GM21825 (cell line): ENCODE data around the gene GID4.

Experiments
- ATAC-seq: cut with Tn5 transposase; IDR thresholded peaks from one replicate; pipeline ENCODE4 v1.9.1; 2021; ENCODE audit warnings: mild to moderate bottlenecking, moderate library complexity; ENCODE audit not compliant: unreplicated experiment

The GID4 gene

GRCh38 chr17:18016426-18016825 is 22.8 kb upstream of the GID4 start:
- ATAC-seq = no peak

GRCh38 chr17:18017958-18018357 is 21.2 kb upstream of the GID4 start:
- no peak for ATAC-seq

GRCh38 chr17:18018411-18018921 is 20.7 kb upstream of the GID4 start:
- ATAC-seq = no peak

- no peak for ATAC-seq
Measured at GRCh38 chr17:18019838-18020154, 19.4 kb upstream of the GID4 start.

- no peak for ATAC-seq
Measured at GRCh38 chr17:18020971-18021370, 18.2 kb upstream of the GID4 start.

GRCh38 chr17:18021372-18021771 is 17.8 kb upstream of the GID4 start:
- no peak for ATAC-seq

- ATAC-seq = no peak
Measured at GRCh38 chr17:18025241-18025944, 13.8 kb upstream of the GID4 start.

GRCh38 chr17:18025945-18026776 is 13.0 kb upstream of the GID4 start:
- ATAC-seq = no peak

- ATAC-seq = no peak
Measured at GRCh38 chr17:18027280-18027679, 11.9 kb upstream of the GID4 start.

GRCh38 chr17:18028114-18028951 is 10.9 kb upstream of the GID4 start:
- ATAC-seq = no peak

GRCh38 chr17:18028952-18029540 is 10.2 kb upstream of the GID4 start:
- no peak for ATAC-seq

GRCh38 chr17:18031955-18032354 is 7.3 kb upstream of the GID4 start:
- ATAC-seq = no peak

- ATAC-seq = peak; percentile 53
Measured at GRCh38 chr17:18033442-18034099, 5.6 kb upstream of the GID4 start.

- ATAC-seq = no peak
Measured at GRCh38 chr17:18035704-18036103, 3.5 kb upstream of the GID4 start.

- no peak for ATAC-seq
Measured at GRCh38 chr17:18037486-18037885, 1.7 kb upstream of the GID4 start.

GRCh38 chr17:18038149-18038850 is 908 bp upstream of the GID4 start:
- no peak for ATAC-seq

GRCh38 chr17:18039535-18040260 is 490 bp downstream of the GID4 start:
- peak; percentile 26 for ATAC-seq

GRCh38 chr17:18040261-18040858 is 1.2 kb downstream of the GID4 start:
- no peak for ATAC-seq

- no peak for ATAC-seq
Measured at GRCh38 chr17:18041776-18042175, 2.6 kb downstream of the GID4 start.
